Measurements from ENCODE around the gene CTXN1.

The CTXN1 gene

GRCh38 chr19:7944177-7944761, 18.3 kb upstream of the CTXN1 start:
- TF ChIP-seq CTCF (IDR thresholded peaks at IDR 0.05; ENCODE audit: low read depth, low read length, missing control alignments) = peak; percentile 78
- DNase-seq (ENCODE audit: low read depth) = peak; percentile 79
- H3K4me3 ChIP-seq (ENCODE audit: low read depth, low read length) = peak overlapping the region; percentile 88

GRCh38 chr19:7943444-7944176, 17.7 kb upstream of the CTXN1 start, which contains the start of gene TIMM44:
TIMM44 (minus strand) TSS chr19:7943666; CDS start chr19:7943651, 15 bp downstream.
- TF ChIP-seq CTCF (IDR thresholded peaks at IDR 0.05; ENCODE audit: low read depth, low read length, missing control alignments) = no peak
- H3K4me3 ChIP-seq (ENCODE audit: low read depth, low read length) = peak within 1 kb of the TSS; percentile 88
- DNase-seq (ENCODE audit: low read depth) = peak; percentile 97

DNA sequence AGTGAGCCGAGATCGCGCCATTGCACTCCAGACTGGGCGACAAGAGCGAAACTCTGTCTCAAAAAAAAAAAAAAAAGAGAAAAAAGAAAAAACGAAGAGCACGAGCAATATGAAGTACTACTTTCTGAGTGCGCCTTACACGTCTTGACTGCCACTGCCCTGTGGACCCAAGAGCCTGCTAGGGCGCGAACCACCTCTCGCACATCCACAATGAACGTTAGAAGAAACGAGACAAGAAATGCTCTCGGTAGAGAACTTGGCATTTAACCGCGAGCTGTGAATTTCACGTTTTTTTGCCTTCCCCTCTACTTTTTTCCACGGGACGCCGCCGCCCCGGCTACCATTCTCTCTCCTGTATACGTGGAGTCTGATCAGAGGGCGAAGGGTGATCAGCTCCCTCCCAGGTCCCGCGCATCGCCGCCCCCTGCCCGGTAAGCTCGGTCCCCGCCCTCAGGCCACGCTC, 17.1 kb upstream of the CTXN1 start:
- no peak for DNase-seq (ENCODE audit: low read depth)
- peak overlapping the region; percentile 88 for H3K4me3 ChIP-seq (ENCODE audit: low read depth, low read length)

DNA sequence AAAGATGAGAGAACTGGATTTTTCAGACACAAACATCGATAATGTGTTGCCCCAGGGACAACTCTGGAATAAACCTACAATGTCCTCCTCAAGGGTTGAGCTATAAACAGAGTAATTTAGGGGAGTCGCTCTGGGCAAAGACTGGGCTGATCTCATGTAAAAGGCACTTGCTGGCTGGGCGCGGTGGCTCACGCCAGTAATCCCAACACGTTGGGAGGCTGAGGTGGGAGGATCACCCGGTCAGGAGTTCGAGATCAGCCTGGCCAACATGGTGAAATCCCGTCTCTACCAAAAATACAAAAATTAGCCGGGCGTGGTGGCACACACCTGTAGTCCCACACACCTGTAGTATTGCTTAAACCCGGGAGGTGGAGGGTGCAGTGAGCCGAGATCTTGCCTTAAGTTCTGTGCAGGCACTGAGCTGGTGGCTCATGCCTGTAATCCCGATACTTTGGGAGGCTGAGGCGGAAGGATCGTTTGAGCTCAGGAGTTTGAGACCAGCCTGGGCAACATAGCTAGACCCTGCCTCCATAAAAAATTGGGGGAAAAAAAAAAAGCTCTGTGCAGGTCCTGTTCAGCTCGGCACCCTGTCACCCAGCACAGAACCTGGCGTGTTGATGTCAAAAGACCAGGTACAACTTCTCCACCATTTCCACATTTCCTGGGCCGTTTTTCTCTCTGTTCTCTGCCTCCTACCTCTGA, 16.1 kb upstream of the CTXN1 start:
- DNase-seq (ENCODE audit: low read depth) = no peak
- H3K4me3 ChIP-seq (ENCODE audit: low read depth, low read length) = peak overlapping the region; percentile 88; the same call in 1 of the 2 replicates
- no peak for TF ChIP-seq CTCF (IDR thresholded peaks at IDR 0.05; ENCODE audit: low read depth, low read length, missing control alignments)

More for the DNA sequence above, 17.1 kb upstream of the CTXN1 start:
- no peak for TF ChIP-seq CTCF (IDR thresholded peaks at IDR 0.05; ENCODE audit: low read depth, low read length, missing control alignments)

GRCh38 chr19:7940841-7941240, 14.9 kb upstream of the CTXN1 start:
- TF ChIP-seq CTCF (IDR thresholded peaks at IDR 0.05; ENCODE audit: low read depth, low read length, missing control alignments) = no peak
- no peak for DNase-seq (ENCODE audit: low read depth)
- no peak overlapping the region for H3K4me3 ChIP-seq (ENCODE audit: low read depth, low read length)

DNA sequence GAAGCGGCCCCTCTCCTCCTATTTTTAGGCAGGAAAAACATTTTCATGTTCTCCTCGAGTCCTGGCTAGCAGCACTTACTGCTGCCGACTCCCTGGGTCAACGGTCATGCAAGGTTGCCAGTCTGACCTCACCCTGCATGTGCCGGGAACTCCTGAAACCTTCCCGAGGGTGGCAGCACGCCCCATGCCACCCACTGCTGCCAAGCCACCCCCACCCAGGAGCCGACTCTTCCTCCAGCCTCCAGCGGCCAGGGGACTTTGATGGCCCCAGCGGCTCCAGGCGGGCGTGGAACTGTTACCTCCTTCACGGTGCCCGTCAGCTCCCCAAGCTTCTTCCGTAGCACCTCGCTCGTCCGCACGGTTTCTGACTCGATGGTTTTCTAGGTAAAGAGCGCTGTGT, 8.8 kb upstream of the CTXN1 start:
- no peak for TF ChIP-seq CTCF (IDR thresholded peaks at IDR 0.05; ENCODE audit: low read depth, low read length, missing control alignments)
- H3K4me3 ChIP-seq (ENCODE audit: low read depth, low read length) = no peak overlapping the region
- no peak for DNase-seq (ENCODE audit: low read depth)
